Memory B cell (primary cell): ENCODE data around the gene IFIT5.
"Not testable (repeated sequence)": the region's sequence is repeated elsewhere in the genome, so short reads cannot be mapped to it uniquely, and the experiment has no call there.

Experiments used
- ATAC-seq: fragments of 150-1000 bp; cut with Tn5 transposase; 2 replicates; pipeline ENCODE4 v1.10.0; 2021; ENCODE audit warnings: low read depth, mild to moderate bottlenecking, moderate library complexity
- DNase-seq, 2 donors: peaks; one replicate each; pipeline ENCODE4 v3.0.0; 2022; ENCODE audit warnings: low spot score in 2 of 2
- H3K27ac Mint-ChIP-seq: one replicate; pipeline ENCODE4 v1.8.0; 2022; ENCODE audit warnings: mild to moderate bottlenecking, moderate library complexity, mixed read lengths
- H3K27me3 Mint-ChIP-seq: one replicate; pipeline ENCODE4 v1.8.0; 2022; ENCODE audit warnings: mixed read lengths
- H3K36me3 Mint-ChIP-seq: one replicate; pipeline ENCODE4 v1.8.0; 2022; ENCODE audit warnings: mild to moderate bottlenecking, mixed read lengths
- H3K4me1 Mint-ChIP-seq: one replicate; pipeline ENCODE4 v1.8.0; 2022; ENCODE audit warnings: mixed read lengths
- H3K4me3 Mint-ChIP-seq: one replicate; pipeline ENCODE4 v1.8.0; 2022; ENCODE audit warnings: mild to moderate bottlenecking, moderate library complexity, mixed read lengths
- H3K9me3 Mint-ChIP-seq: one replicate; pipeline ENCODE4 v1.8.0; 2022; ENCODE audit warnings: mixed read lengths

Gene IFIT5

DNA sequence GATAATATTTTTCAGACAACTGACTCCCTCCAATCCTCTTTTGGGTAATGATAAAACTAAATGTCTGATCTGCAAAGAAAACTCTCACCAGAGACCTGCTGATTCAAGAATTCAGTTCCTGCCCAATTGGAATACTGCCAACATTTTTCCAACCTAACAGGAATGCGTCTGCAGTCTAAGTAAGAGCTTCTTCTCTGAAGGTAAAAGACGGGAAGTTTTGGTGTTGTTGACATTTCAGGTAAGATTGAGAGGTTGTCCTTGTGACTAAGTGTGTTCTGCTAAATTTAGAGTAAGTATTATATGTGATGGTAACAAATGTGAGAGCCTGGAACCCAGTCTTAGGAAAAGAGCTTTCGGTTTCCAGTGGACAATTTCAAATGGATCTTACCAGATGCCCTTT, 17.6 kb downstream of the IFIT5 start:
- no peak overlapping the region for H3K27ac Mint-ChIP-seq
- H3K4me3 Mint-ChIP-seq: no peak overlapping the region
- no peaks in the 10 kb centered on the region for H3K4me1 Mint-ChIP-seq
- no peak for DNase-seq
- no peaks in the 10 kb centered on the region for H3K9me3 Mint-ChIP-seq
- peaks cover 9% of the 10 kb centered on the region for H3K27me3 Mint-ChIP-seq
- no peak for ATAC-seq
- no peaks in the 10 kb centered on the region for H3K36me3 Mint-ChIP-seq

DNA sequence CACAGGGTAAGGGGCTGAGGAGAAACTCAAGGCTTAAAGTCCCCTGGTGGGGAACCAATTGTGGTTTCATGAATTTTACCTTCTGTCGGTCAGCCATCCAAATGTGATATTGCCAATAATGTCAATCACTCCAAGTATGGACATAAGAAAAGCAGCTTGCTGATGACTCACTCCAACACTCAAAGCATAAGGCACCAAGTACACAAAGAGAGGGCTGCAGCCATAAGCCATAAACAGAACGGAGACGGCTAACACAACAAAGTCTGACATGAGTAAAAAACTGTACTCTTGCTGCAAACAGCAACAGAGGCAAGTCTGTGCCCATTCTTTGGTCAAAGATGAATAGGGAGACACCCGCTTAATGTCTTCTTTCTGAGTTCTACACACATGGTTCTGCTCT, 24.2 kb downstream of the IFIT5 start:
- DNase-seq (no peak), ATAC-seq (no peak)
- Mint-ChIP-seq H3K36me3 (no peaks in the 10 kb centered on the region), H3K4me1 (no peaks in the 10 kb centered on the region), H3K9me3 (no peaks in the 10 kb centered on the region), H3K27ac (no peak overlapping the region), H3K4me3 (no peak overlapping the region), H3K27me3 (peaks cover 16% of the 10 kb centered on the region)

DNA sequence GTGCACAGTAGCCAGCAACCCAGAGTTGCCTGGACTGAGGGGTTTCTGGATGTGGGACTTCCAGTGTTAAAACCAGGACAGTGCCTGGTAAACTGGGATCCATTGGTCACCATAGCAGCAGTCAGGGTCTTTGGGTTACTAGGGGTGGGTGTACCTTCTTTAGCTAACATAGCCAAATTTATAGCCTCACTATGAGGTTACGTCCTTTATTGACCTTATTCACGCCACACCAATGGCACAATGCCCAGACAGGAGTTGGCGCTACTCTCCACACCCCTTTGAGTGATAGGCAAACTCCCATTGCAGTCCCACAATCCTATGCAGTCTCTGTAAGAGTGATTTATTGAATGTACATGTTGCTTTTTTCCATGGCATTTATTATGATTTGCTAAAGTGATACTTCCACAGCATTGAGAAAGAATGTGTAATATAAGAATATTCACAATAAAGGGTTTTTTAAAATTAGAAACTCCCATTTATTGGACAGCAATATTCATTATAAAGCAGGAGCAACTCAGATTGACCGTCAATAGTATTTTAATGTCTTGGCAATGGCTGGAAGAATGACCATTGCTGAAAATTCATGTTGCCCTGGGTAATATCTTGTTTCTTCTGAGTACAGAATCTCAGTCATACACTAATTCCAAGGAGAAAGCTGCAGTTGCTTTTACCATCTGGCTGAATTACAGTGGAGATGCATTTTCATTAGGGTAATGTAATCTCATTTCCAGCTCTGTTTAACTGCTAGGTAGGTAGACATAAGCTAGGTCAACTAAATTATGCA, 26.1 kb downstream of the IFIT5 start:
- no peaks in the 10 kb centered on the region for H3K9me3 Mint-ChIP-seq
- H3K36me3 Mint-ChIP-seq: no peaks in the 10 kb centered on the region
- no peak for DNase-seq
- no peaks in the 10 kb centered on the region for H3K4me1 Mint-ChIP-seq
- H3K4me3 Mint-ChIP-seq: no peak overlapping the region
- H3K27me3 Mint-ChIP-seq: peaks cover 16% of the 10 kb centered on the region
- no peak for ATAC-seq
- no peak overlapping the region for H3K27ac Mint-ChIP-seq

DNA sequence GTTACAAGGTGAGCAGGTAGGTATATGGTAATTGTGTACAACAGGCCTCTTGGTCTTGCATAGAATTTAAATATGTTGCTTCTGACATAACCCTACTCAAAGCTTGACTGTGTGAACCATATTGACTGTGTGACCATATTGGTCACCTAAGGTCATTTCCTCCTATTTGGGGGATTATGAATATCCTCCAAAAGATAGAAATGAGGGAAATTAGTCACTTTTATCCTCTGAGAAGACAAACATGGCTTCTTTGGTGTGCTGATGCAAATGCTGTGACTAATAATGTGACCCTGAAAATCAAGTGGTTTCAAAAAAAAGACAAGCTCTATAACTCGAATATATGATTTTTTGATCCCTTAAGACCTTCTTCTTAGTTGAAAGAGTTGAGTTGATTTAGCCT, 27.9 kb downstream of the IFIT5 start:
- ATAC-seq (no peak), DNase-seq (no peak)
- Mint-ChIP-seq H3K4me3 (no peak overlapping the region), H3K27ac (no peak overlapping the region), H3K27me3 (peaks cover 10% of the 10 kb centered on the region), H3K4me1 (no peaks in the 10 kb centered on the region), H3K36me3 (peaks cover 4% of the 10 kb centered on the region), H3K9me3 (peaks cover 5% of the 10 kb centered on the region)

DNA sequence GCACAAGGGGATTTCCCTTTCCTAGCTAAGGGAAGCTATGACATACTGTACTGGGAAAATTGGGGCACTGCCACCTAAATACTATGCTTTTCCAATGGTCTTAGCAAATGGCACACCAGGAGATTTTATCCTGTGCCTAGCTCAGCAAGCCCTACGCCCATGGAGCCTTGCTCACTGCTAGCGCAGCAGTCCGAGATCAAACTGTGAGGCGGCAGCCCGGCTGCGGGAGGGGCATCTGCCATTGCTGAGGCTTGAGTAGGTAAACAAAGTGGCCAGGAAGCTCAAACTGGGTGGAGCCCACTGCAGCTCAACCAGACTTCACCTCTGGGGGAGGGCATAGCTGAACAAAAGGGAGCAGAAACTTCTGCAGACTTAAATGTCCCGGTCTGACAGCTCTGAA, 30.5 kb downstream of the IFIT5 start:
- H3K36me3 Mint-ChIP-seq: not testable (repeated sequence)

DNA sequence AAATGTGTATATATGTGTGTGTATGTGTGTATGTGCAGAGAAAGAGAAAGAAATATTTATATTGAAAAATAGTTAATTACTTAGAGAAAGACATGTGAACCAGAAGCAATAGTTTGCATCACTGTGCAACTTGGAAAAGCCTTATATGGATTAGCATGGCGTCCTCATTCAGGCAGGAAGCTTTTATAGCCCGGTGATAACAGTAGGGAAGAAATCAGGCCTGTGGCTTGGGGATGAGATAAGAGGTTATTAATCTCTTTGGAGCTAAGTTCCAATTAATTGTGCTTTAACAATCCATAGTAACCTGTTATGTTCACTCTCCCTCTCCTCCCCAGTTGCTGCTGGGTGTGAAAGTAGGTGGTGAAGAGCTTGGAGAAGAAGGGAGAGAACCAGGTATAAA, 36.5 kb downstream of the IFIT5 start:
- ATAC-seq: no peak
- Mint-ChIP-seq H3K4me1 (peaks cover 6% of the 10 kb centered on the region), H3K4me3 (no peak overlapping the region), H3K36me3 (peaks cover 2% of the 10 kb centered on the region), H3K9me3 (peaks cover 3% of the 10 kb centered on the region), H3K27me3 (peaks cover 2% of the 10 kb centered on the region), H3K27ac (no peak overlapping the region)
- DNase-seq: no peak

More for the DNA sequence above, 30.5 kb downstream of the IFIT5 start:
- not testable (repeated sequence) for H3K9me3 Mint-ChIP-seq, ATAC-seq, H3K4me3 Mint-ChIP-seq, DNase-seq, H3K27me3 Mint-ChIP-seq, H3K27ac Mint-ChIP-seq, H3K4me1 Mint-ChIP-seq

DNA sequence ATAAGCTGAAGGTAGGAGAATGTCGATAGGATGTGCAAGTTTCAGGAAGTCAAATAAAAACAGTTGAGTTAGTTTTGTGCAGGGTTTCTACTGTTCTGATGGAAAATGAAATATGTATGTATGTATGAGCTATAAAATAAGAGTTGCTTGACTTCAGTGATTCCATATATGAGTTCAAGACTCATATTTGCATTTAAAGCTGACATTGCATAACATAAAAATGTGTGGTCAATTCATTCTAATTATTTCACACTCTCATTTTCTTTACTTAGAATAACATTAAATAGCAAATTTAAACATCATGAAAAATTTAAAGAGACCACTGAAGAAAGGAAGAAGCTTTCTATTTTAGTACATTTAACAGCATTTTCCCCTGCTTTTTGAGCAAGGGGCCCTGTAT, 37.8 kb downstream of the IFIT5 start:
- Mint-ChIP-seq H3K27me3 (peaks cover 3% of the 10 kb centered on the region), H3K4me1 (peaks cover 6% of the 10 kb centered on the region), H3K27ac (no peak overlapping the region), H3K9me3 (no peaks in the 10 kb centered on the region), H3K36me3 (no peaks in the 10 kb centered on the region), H3K4me3 (no peak overlapping the region)
- no peak for DNase-seq
- ATAC-seq: no peak

DNA sequence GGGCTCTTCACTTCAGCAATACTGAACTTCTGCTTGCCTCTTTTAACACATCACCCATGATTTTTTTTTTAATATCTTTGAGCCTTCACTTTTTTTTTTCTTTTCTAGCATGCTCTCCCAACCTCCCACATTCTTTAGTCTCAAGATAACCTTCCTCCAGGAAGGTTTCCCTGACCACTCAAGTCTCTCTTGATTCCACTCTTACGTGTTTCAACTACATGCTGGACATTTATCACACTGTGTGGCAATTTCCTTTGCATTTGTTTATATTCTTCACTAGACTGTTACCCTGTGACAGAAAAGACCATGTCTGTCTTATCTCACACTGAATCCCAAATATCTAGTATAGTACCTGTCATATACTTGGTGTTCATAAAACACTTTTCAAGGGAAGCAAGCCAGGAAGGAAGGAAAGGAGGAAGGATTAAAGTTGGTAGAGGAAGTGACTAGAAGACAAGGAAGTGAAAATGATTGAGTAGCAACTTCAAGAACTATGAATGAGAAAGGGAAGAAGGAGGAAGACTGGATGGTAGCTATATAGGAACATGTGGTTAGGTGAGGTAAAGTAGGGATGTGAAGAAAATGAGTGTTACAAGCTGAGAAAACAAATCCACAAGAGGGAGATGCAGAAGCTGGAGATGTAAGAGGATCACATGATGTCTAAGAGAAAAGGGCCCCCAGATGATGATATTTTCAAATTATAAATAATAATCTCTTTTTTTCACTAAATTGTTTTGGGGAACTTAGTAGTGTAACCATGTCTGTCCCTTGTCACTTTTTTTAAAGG, 40.4 kb downstream of the IFIT5 start:
- Mint-ChIP-seq H3K4me3 (no peak overlapping the region), H3K27me3 (peaks cover 5% of the 10 kb centered on the region), H3K36me3 (no peaks in the 10 kb centered on the region), H3K9me3 (no peaks in the 10 kb centered on the region), H3K4me1 (peaks cover 6% of the 10 kb centered on the region), H3K27ac (no peak overlapping the region)
- DNase-seq (no peak), ATAC-seq (no peak)

DNA sequence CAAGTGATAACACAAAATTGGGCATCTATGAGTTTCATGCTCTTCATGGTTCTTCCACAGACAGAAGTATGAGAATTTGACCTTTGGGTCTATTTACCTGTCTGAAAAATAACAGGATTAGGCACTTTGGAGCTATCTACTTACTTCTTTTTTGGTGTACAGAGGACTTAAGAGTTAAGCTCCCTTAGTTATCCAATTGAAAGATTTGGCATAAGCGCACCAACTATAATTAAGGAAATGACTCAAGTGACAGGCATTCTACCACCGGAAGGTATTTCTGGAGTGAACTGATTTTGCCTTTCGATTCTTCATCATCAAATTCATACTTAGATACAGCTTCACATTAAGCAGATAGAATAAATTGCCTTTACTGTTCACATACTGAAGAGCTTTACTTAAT, 43.9 kb downstream of the IFIT5 start:
- no peak overlapping the region for H3K27ac Mint-ChIP-seq
- peaks cover 6% of the 10 kb centered on the region for H3K4me1 Mint-ChIP-seq
- peaks cover 9% of the 10 kb centered on the region for H3K27me3 Mint-ChIP-seq
- DNase-seq: no peak
- ATAC-seq: no peak
- H3K9me3 Mint-ChIP-seq: no peaks in the 10 kb centered on the region
- no peak overlapping the region for H3K4me3 Mint-ChIP-seq
- H3K36me3 Mint-ChIP-seq: no peaks in the 10 kb centered on the region

DNA sequence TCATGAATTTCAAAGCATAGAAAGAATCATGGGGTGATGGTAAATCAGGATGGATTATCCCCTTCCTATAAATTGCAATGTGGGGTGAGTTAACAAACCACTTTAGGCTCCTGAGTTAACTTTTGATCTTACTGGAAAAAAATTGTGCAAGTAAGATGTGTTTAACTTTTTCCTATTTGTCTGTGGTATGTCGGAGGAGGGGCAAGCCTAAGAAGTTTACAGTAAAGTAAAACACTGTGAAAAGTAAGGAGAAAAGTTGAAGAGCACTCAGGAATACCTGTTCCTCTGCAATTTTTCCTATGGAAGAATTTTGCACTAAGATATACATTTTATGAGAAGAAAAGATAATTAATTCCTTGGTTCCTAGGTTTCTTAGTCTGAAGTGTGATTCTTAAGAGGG, 44.4 kb downstream of the IFIT5 start:
- Mint-ChIP-seq H3K27ac (no peak overlapping the region), H3K4me3 (no peak overlapping the region), H3K9me3 (no peaks in the 10 kb centered on the region), H3K36me3 (no peaks in the 10 kb centered on the region), H3K27me3 (peaks cover 9% of the 10 kb centered on the region), H3K4me1 (peaks cover 6% of the 10 kb centered on the region)
- ATAC-seq: no peak
- no peak for DNase-seq

DNA sequence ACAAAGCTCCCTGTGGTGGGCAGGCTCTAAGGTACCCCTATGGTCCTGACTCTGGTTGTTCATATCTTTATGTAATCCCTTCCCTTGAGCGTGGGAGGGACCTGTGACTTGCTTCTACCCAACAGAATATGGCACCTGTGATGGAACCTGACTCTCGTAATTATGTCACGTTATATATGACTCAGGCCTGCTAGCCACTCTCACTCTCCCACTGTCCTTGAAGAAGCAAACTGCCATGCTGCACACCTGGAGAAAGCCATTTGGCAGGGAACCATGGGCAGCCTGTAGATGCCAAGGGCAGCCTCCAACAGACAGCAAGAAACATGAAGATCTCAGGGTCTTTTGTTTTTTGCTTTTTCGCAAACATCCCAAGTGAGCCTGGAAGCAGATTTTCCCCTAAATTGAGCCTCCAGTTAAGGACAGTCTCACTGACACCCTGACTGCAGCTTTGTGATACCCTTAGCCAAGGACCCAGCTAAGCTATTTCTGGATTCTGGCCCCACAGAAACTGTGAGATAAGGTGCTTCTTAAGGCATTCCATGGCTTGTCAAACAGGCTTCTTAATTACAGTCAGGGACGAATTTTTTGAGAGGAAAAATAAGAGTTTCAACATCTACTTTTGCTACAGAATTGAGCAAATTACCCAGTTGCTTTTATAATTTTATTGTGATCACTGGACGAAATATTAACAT, 49.6 kb downstream of the IFIT5 start:
- ATAC-seq: no peak
- no peaks in the 10 kb centered on the region for H3K9me3 Mint-ChIP-seq

DNA sequence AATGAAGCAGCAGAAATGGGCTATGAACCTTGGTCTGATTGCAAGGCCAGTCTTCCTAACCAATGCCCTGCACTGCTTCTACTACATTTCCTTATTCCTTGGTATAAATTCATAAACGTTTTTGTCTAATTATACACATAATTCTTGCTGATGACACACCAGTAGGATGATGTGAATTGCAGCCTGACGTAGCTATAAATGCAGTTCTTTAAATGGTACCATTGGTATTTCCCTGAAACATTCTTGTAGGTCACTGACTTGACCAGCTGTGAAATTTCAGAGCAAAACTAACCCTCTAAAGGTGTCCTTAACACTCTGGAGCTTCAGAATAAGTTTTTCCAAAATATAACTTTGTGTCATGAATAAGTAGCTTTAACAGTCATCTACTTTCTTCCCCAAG, 50.8 kb downstream of the IFIT5 start:
- Mint-ChIP-seq H3K36me3 (no peaks in the 10 kb centered on the region), H3K9me3 (no peaks in the 10 kb centered on the region), H3K27me3 (peaks cover 3% of the 10 kb centered on the region), H3K27ac (no peak overlapping the region), H3K4me1 (peaks cover 2% of the 10 kb centered on the region), H3K4me3 (no peak overlapping the region)
- no peak for ATAC-seq
- DNase-seq: no peak

More for the DNA sequence above, 49.6 kb downstream of the IFIT5 start:
- DNase-seq: no peak
- Mint-ChIP-seq H3K27me3 (peaks cover 7% of the 10 kb centered on the region), H3K4me1 (peaks cover 2% of the 10 kb centered on the region), H3K4me3 (no peak overlapping the region), H3K27ac (no peak overlapping the region), H3K36me3 (no peaks in the 10 kb centered on the region)

DNA sequence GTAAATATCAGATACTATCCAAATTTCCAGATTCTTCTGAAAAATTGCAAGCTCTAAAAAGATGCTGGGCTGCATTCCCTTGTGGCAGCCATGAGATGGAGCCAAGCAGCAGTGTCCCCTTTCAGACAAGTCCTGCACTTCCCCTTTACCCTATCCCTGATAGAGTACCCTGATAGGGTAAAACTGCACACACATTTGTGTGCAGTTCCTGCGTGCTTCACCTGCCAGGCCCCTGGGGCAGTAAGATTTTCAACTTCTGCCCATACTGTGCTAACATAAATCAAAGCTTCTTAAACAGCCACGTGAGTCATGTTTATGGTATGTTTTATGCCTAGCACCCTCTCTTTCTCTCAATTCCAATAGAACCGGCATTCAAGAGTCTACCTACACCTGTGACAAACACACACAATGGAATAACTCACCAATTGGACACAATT, 52.2 kb downstream of the IFIT5 start:
- no peaks in the 10 kb centered on the region for H3K36me3 Mint-ChIP-seq
- H3K9me3 Mint-ChIP-seq: no peaks in the 10 kb centered on the region
- H3K4me3 Mint-ChIP-seq: no peak overlapping the region
- H3K27me3 Mint-ChIP-seq: peaks cover 3% of the 10 kb centered on the region
- peaks cover 5% of the 10 kb centered on the region for H3K4me1 Mint-ChIP-seq
- ATAC-seq (peak; percentile 96), DNase-seq (no peak)
- H3K27ac Mint-ChIP-seq: no peak overlapping the region
